ENCODE measurements around the gene MIER2.

Gene MIER2

DNA sequence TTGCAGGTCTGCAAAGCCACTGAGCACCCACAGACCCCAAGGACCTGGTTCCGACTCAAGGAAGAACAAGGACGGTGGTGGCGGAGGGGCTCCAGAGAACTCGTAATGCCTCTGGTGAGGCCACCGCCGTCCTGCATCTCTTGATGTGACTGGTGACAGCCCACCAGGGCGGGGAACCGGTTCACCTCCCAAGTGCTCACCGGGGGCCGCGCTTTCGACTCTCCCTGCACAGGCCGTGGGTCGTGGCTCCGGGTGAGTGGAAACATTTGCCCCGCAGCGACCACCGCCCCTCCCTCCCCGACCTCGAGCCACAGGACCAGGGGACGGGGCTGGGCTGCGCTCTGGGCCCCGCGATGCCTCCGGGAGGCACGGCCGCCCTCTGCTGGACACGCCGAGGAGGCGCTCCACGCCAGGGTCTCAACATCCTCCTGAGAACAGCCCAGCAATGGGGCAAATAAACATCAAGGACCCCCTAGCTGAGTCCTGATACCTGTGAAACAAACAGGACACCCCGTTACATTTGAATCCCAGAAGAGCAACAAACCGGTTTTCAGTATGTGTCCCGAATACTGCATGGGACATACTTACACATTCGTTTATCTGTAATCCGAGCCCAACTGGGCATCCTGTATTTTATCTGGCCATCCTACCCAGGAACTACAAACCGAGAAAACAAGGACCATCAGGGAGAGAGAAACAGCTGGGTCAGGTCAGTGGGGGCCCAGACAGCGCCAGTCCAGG, 49.5 kb downstream of the MIER2 start:
- peak; percentile 29 for DNase-seq (ENCODE audit: low read depth)
- TF ChIP-seq, protein P1, sequence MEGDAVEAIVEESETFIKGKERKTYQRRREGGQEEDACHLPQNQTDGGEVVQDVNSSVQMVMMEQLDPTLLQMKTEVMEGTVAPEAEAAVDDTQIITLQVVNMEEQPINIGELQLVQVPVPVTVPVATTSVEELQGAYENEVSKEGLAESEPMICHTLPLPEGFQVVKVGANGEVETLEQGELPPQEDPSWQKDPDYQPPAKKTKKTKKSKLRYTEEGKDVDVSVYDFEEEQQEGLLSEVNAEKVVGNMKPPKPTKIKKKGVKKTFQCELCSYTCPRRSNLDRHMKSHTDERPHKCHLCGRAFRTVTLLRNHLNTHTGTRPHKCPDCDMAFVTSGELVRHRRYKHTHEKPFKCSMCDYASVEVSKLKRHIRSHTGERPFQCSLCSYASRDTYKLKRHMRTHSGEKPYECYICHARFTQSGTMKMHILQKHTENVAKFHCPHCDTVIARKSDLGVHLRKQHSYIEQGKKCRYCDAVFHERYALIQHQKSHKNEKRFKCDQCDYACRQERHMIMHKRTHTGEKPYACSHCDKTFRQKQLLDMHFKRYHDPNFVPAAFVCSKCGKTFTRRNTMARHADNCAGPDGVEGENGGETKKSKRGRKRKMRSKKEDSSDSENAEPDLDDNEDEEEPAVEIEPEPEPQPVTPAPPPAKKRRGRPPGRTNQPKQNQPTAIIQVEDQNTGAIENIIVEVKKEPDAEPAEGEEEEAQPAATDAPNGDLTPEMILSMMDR (IDR thresholded peaks at IDR 0.05; ENCODE audit: low read length, missing control alignments) = peak; percentile 72
- no peak overlapping the region for H3K4me3 ChIP-seq (replicated peaks; ENCODE audit: low read depth, low read length)

- no peak overlapping the region for H3K4me3 ChIP-seq (replicated peaks; ENCODE audit: low read depth, low read length)
- DNase-seq (ENCODE audit: low read depth) = peak; percentile 23
- TF ChIP-seq, protein P1 (IDR thresholded peaks at IDR 0.05; ENCODE audit: low read length, missing control alignments) = no peak
These were observed 50.2 kb downstream of the MIER2 start for GRCh38 chr19:294341-294945.

GRCh38 chr19:293436-294110, 51.0 kb downstream of the MIER2 start:
- no peak for DNase-seq (ENCODE audit: low read depth)
- H3K4me3 ChIP-seq (replicated peaks; ENCODE audit: low read depth, low read length) = no peak overlapping the region
- TF ChIP-seq, protein P1 (IDR thresholded peaks at IDR 0.05; ENCODE audit: low read length, missing control alignments) = no peak

GRCh38 chr19:292951-293350, 51.6 kb downstream of the MIER2 start:
- TF ChIP-seq, protein P1 (IDR thresholded peaks at IDR 0.05; ENCODE audit: low read length, missing control alignments) = no peak
- DNase-seq (ENCODE audit: low read depth) = no peak
- no peak overlapping the region for H3K4me3 ChIP-seq (replicated peaks; ENCODE audit: low read depth, low read length)

- no peak for DNase-seq (ENCODE audit: low read depth)
- TF ChIP-seq, protein P1 (IDR thresholded peaks at IDR 0.05; ENCODE audit: low read length, missing control alignments) = no peak
These were observed 52.2 kb downstream of the MIER2 start for GRCh38 chr19:292281-292884.

GRCh38 chr19:291561-292280, 52.9 kb downstream of the MIER2 start:
- no peak for DNase-seq (ENCODE audit: low read depth)
- TF ChIP-seq, protein P1 (IDR thresholded peaks at IDR 0.05; ENCODE audit: low read length, missing control alignments) = no peak
- no peak overlapping the region for H3K4me3 ChIP-seq (replicated peaks; ENCODE audit: low read depth, low read length)

More at GRCh38 chr19:292281-292884, 52.2 kb downstream of the MIER2 start:
- no peak overlapping the region for H3K4me3 ChIP-seq (replicated peaks; ENCODE audit: low read depth, low read length)

All from fibroblast of pulmonary artery (primary cell).